HG03066 (cell line): ENCODE data around the gene DIRAS1.

Source experiments
- ATAC-seq: cut with Tn5 transposase; IDR thresholded peaks from one replicate; pipeline ENCODE4 v1.9.1; 2021; ENCODE audit warnings: low read depth; ENCODE audit not compliant: unreplicated experiment

The DIRAS1 gene

GRCh38 chr19:2720777-2721569, at the start of gene DIRAS1:
Gene DIRAS1 (minus strand): TSS chr19:2721372. CDS start chr19:2717806, 3,566 bp downstream.
- no peak for ATAC-seq

GRCh38 chr19:2770055-2771013, 49.2 kb upstream of the DIRAS1 start:
- ATAC-seq = no peak

GRCh38 chr19:2769218-2769617, 48.0 kb upstream of the DIRAS1 start:
- ATAC-seq = no peak

GRCh38 chr19:2768365-2769132, 47.4 kb upstream of the DIRAS1 start:
- ATAC-seq = no peak

GRCh38 chr19:2767688-2768087, 46.5 kb upstream of the DIRAS1 start:
- ATAC-seq = no peak

GRCh38 chr19:2766594-2767372, 45.6 kb upstream of the DIRAS1 start:
- ATAC-seq = no peak

GRCh38 chr19:2765376-2765775, 44.2 kb upstream of the DIRAS1 start:
- no peak for ATAC-seq

GRCh38 chr19:2764945-2765344, 43.8 kb upstream of the DIRAS1 start:
- no peak for ATAC-seq

- ATAC-seq = no peak
Observed at GRCh38 chr19:2763687-2764086, 42.5 kb upstream of the DIRAS1 start.

- no peak for ATAC-seq
Observed at GRCh38 chr19:2762783-2763496, 41.8 kb upstream of the DIRAS1 start.

- ATAC-seq = no peak
Observed at GRCh38 chr19:2761876-2762782, 41.0 kb upstream of the DIRAS1 start.

GRCh38 chr19:2761309-2761677, 40.1 kb upstream of the DIRAS1 start:
- ATAC-seq = no peak

- no peak for ATAC-seq
Observed at GRCh38 chr19:2759965-2760364, 38.8 kb upstream of the DIRAS1 start.

- no peak for ATAC-seq
Observed at GRCh38 chr19:2759362-2759761, 38.2 kb upstream of the DIRAS1 start.

- no peak for ATAC-seq
Observed at GRCh38 chr19:2758601-2759313, 37.6 kb upstream of the DIRAS1 start.

GRCh38 chr19:2756921-2757881, 36.0 kb upstream of the DIRAS1 start:
- no peak for ATAC-seq

- no peak for ATAC-seq
Observed at GRCh38 chr19:2756477-2756876, 35.3 kb upstream of the DIRAS1 start.
